ENCODE data around the gene EVX2.
A peak's percentile ranks its signal among the peaks of the same experiment; 100 is the strongest.

Gene EVX2

GRCh38 chr2:176107731-176108181 is 24.0 kb upstream of the EVX2 start:
- no peak for DNase-seq (ENCODE audit: low spot score)

- DNase-seq (ENCODE audit: low spot score): no peak
Measured at GRCh38 chr2:176106581-176107539, 23.1 kb upstream of the EVX2 start, which contains the start of gene HOXD11. Gene HOXD11, plus strand, starts transcription at chr2:176107280. Its CDS starts 76 bp downstream, at chr2:176107356.

GRCh38 chr2:176105730-176106580 is 22.2 kb upstream of the EVX2 start:
- no peak for DNase-seq (ENCODE audit: low spot score)

GRCh38 chr2:176105078-176105729 is 21.4 kb upstream of the EVX2 start:
- DNase-seq (ENCODE audit: low spot score): no peak

- peak; percentile 66 for DNase-seq (ENCODE audit: low spot score)
Measured at GRCh38 chr2:176104316-176105077, 20.7 kb upstream of the EVX2 start.

GRCh38 chr2:176103742-176104315 is 20.1 kb upstream of the EVX2 start:
- DNase-seq (ENCODE audit: low spot score): no peak

- DNase-seq (ENCODE audit: low spot score): no peak
Measured at GRCh38 chr2:176103194-176103593, 19.4 kb upstream of the EVX2 start.

- DNase-seq (ENCODE audit: low spot score): no peak
Measured at GRCh38 chr2:176102309-176102866, 18.6 kb upstream of the EVX2 start.

- DNase-seq (ENCODE audit: low spot score): no peak
Measured at GRCh38 chr2:176101842-176102241, 18.1 kb upstream of the EVX2 start.

GRCh38 chr2:176101216-176101830 is 17.6 kb upstream of the EVX2 start:
- DNase-seq (ENCODE audit: low spot score): no peak

GRCh38 chr2:176100547-176101140 is 16.9 kb upstream of the EVX2 start:
- DNase-seq (ENCODE audit: low spot score): no peak

- DNase-seq (ENCODE audit: low spot score): no peak
Measured at GRCh38 chr2:176099728-176100546, 16.2 kb upstream of the EVX2 start, which contains the start of gene HOXD12. Gene HOXD12, plus strand, starts transcription at chr2:176099795. Its CDS starts 7 bp downstream, at chr2:176099802.

- no peak for DNase-seq (ENCODE audit: low spot score)
Measured at GRCh38 chr2:176099159-176099727, 15.5 kb upstream of the EVX2 start.

GRCh38 chr2:176098366-176099158 is 14.8 kb upstream of the EVX2 start:
- no peak for DNase-seq (ENCODE audit: low spot score)

GRCh38 chr2:176097820-176098365 is 14.1 kb upstream of the EVX2 start:
- DNase-seq (ENCODE audit: low spot score): no peak

- DNase-seq (ENCODE audit: low spot score): peak; percentile 84
Measured at GRCh38 chr2:176096986-176097819, 13.4 kb upstream of the EVX2 start.
